ENCODE measurements around the gene HNRNPUL2.

GRCh38 chr11:62755086-62755615 is 27.9 kb upstream of the HNRNPUL2 start:
- no peak for TF ChIP-seq CTCF (conservative IDR thresholded peaks at IDR 0.05)
- no peak for TF ChIP-seq ZFX (IDR thresholded peaks at IDR 0.05)
